Adipocyte (in vitro differentiated cells): ENCODE results near the gene OSBPL2.

Experiments used
- DNase-seq: peaks from one replicate; pipeline ENCODE4 v3.0.0-alpha.2; 2015; ENCODE audit warnings: low read depth
- H3K27me3 ChIP-seq: replicated peaks from 2 replicates; pipeline ENCODE4 v1.7.0; 2013; ENCODE audit warnings: mild to moderate bottlenecking, low read length, moderate library complexity; ENCODE audit not compliant: control insufficient read depth, insufficient read depth
- H3K36me3 ChIP-seq: 2 replicates; pipeline ENCODE4 v1.7.0; 2013; ENCODE audit warnings: low read length, mild to moderate bottlenecking, moderate library complexity; ENCODE audit not compliant: control insufficient read depth, insufficient read depth, severe bottlenecking
- H3K4me1 ChIP-seq: 2 replicates; pipeline ENCODE4 v1.7.0; 2013; ENCODE audit warnings: mild to moderate bottlenecking, low read length, moderate library complexity; ENCODE audit not compliant: control insufficient read depth, insufficient read depth
- H3K4me3 ChIP-seq: 2 replicates; pipeline ENCODE4 v1.7.0; 2013; ENCODE audit warnings: mild to moderate bottlenecking, low read length, moderate library complexity
- H3K9ac ChIP-seq: 2 replicates; pipeline ENCODE4 v1.7.0; 2013; ENCODE audit warnings: mild to moderate bottlenecking, low read length, moderate library complexity
- H3K9me3 ChIP-seq: 2 replicates; pipeline ENCODE4 v1.7.0; 2013; ENCODE audit warnings: mild to moderate bottlenecking, low read length, moderate library complexity; ENCODE audit not compliant: control insufficient read depth

OSBPL2 gene

DNA sequence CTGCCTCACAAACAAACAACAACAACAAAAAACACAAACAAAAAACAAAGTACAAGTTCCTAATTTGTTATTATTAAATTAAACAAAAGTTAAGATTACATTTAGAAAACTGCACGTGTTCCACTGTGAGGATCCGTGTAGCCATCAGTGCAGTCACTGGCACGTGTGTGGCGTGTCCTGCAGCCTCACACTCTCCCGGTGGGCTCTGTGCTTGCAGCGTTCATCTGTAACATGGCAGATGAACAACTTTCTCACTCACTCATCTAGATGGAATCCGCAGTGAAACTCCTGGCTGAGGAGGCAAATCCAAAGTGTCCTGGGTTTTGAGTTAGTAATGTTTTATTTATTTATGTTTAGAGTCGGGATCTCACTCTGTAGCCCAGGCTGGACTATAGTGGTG, 51.6 kb downstream of the OSBPL2 start:
- Histone ChIP-seq H3K4me3 (no peak overlapping the region), H3K36me3 (peaks cover 66% of the 10 kb centered on the region)
- DNase-seq = no peak

GRCh38 chr20:62291251-62292066, 53.1 kb downstream of the OSBPL2 start:
- DNase-seq = no peak
- H3K36me3 ChIP-seq = peaks cover 66% of the 10 kb centered on the region
- H3K4me1 ChIP-seq = no peaks in the 10 kb centered on the region
- H3K27me3 ChIP-seq = no peaks in the 10 kb centered on the region
- H3K9me3 ChIP-seq = no peaks in the 10 kb centered on the region
- H3K4me3 ChIP-seq = no peak overlapping the region
- H3K9ac ChIP-seq = no peak overlapping the region

More for the DNA sequence above, 51.6 kb downstream of the OSBPL2 start:
- Histone ChIP-seq H3K9me3 (no peaks in the 10 kb centered on the region), H3K9ac (no peak overlapping the region), H3K27me3 (no peaks in the 10 kb centered on the region), H3K4me1 (no peaks in the 10 kb centered on the region)

- DNase-seq = no peak
- Histone ChIP-seq H3K36me3 (peaks cover 63% of the 10 kb centered on the region), H3K9ac (no peak overlapping the region), H3K4me1 (no peaks in the 10 kb centered on the region), H3K27me3 (no peaks in the 10 kb centered on the region), H3K9me3 (no peaks in the 10 kb centered on the region), H3K4me3 (no peak overlapping the region)
These were observed 53.8 kb downstream of the OSBPL2 start for GRCh38 chr20:62292108-62292507.

DNA sequence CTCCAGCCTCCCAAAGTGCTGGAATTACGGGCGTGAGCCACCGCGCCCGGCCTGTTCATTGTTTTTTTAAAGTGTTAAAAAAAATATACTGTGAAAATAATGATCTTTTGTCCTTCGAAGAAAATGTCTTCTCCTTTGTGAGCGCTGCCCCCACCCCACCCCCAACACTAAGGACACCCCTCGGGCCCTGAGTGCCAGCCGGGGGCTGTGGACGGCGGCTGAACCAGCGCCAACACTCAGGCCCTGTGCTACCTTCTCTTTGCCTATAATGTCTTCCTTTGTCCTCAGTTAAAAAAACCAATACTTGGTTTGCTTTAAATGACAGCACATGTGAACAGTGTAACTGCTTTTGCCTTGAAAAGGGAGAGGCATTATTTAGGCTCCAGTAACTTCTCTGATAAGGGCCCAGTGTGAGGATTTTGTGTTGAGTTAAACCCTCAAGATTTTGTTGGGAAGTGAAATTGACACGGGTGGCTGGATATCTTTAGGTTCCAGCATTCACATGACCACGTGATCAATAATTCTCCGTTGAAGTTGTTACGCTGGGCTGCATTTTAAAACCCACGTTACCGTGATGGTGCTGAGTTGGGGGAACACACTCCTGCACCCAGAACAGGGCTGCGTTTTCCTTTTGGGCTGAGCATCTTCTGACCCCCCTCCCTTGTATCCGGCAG, 54.9 kb downstream of the OSBPL2 start:
- no peak overlapping the region for H3K4me3 ChIP-seq
- H3K36me3 ChIP-seq = peaks cover 59% of the 10 kb centered on the region
- H3K9me3 ChIP-seq = no peaks in the 10 kb centered on the region
- no peaks in the 10 kb centered on the region for H3K27me3 ChIP-seq
- no peak for DNase-seq
- no peak overlapping the region for H3K9ac ChIP-seq
- H3K4me1 ChIP-seq = no peaks in the 10 kb centered on the region

- no peak overlapping the region for H3K9ac ChIP-seq
- H3K27me3 ChIP-seq = no peaks in the 10 kb centered on the region
- no peaks in the 10 kb centered on the region for H3K4me1 ChIP-seq
- no peaks in the 10 kb centered on the region for H3K9me3 ChIP-seq
- DNase-seq = no peak
- H3K4me3 ChIP-seq = no peak overlapping the region
- peaks cover 58% of the 10 kb centered on the region for H3K36me3 ChIP-seq
These were observed 55.6 kb downstream of the OSBPL2 start for GRCh38 chr20:62293946-62294345.

- Histone ChIP-seq H3K4me1 (no peaks in the 10 kb centered on the region), H3K9me3 (no peaks in the 10 kb centered on the region), H3K36me3 (peaks cover 52% of the 10 kb centered on the region), H3K27me3 (no peaks in the 10 kb centered on the region), H3K9ac (no peak overlapping the region), H3K4me3 (no peak overlapping the region)
- DNase-seq = no peak
These were observed 56.2 kb downstream of the OSBPL2 start for GRCh38 chr20:62294516-62294915.

- Histone ChIP-seq H3K4me1 (no peaks in the 10 kb centered on the region), H3K36me3 (peaks cover 37% of the 10 kb centered on the region), H3K9ac (no peak overlapping the region), H3K27me3 (no peaks in the 10 kb centered on the region), H3K9me3 (no peaks in the 10 kb centered on the region), H3K4me3 (no peak overlapping the region)
- no peak for DNase-seq
These were observed 58.6 kb downstream of the OSBPL2 start for GRCh38 chr20:62296724-62297448.

GRCh38 chr20:62297449-62298227, 59.3 kb downstream of the OSBPL2 start:
- Histone ChIP-seq H3K9me3 (no peaks in the 10 kb centered on the region), H3K27me3 (no peaks in the 10 kb centered on the region), H3K4me3 (no peak overlapping the region), H3K9ac (no peak overlapping the region), H3K4me1 (no peaks in the 10 kb centered on the region), H3K36me3 (peaks cover 30% of the 10 kb centered on the region)
- no peak for DNase-seq

DNA sequence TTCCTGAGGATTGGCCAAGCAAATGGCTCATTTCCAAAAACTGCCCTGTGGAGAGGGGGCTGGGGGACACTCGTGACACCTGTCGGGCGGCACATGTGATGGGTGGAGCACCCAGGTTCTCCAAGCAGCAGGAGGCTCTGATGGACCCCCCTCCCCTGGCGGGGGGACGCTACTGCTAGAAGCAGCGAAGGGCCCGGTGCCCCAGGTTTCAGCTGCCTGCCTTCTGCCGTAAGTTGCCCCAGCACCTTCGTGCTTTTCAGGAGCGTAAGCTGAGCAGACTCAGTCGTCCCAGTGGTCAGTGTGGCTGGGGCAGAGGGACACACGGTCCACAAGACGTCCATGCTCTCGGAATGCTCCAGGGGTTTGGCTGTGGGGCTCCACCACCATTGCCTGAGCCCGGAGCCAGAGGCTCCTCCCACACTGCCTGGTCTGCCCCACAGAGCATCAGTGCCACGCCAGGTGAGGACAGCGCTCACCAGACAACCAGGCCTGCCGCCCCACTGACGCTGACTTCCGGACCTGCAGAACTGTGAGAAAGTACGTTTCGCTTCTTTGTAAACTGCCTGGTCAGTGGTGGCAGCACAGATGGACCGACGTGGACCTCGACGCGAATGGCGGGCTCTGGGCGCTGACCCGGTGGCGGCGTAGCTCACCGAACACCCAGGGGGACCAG, 60.4 kb downstream of the OSBPL2 start:
- Histone ChIP-seq H3K9ac (no peak overlapping the region), H3K9me3 (no peaks in the 10 kb centered on the region)
- DNase-seq = no peak

GRCh38 chr20:62299666-62300236, 61.4 kb downstream of the OSBPL2 start:
- no peak for DNase-seq

More for the DNA sequence above, 60.4 kb downstream of the OSBPL2 start:
- Histone ChIP-seq H3K4me3 (no peak overlapping the region), H3K4me1 (no peaks in the 10 kb centered on the region), H3K27me3 (no peaks in the 10 kb centered on the region), H3K36me3 (peaks cover 24% of the 10 kb centered on the region)

More at GRCh38 chr20:62299666-62300236, 61.4 kb downstream of the OSBPL2 start:
- Histone ChIP-seq H3K4me3 (no peak overlapping the region), H3K9ac (no peak overlapping the region), H3K9me3 (no peaks in the 10 kb centered on the region), H3K4me1 (peaks cover 8% of the 10 kb centered on the region), H3K36me3 (peaks cover 15% of the 10 kb centered on the region), H3K27me3 (no peaks in the 10 kb centered on the region)
